Chondrocyte (in vitro differentiated cells): Measurements from ENCODE around the gene HMBS. TPM values are rescaled to one million over a fixed set of nuclear protein-coding genes. Genes with fewer than 3 reads are reported as not detected.
"Not testable (repeated sequence)": the region's sequence is repeated elsewhere in the genome, so short reads cannot be mapped to it uniquely, and the experiment has no call there.

Experiments used
- DNase-seq: peaks from one replicate; pipeline ENCODE4 v3.0.0; 2021; ENCODE audit warnings: mixed read lengths, low spot score
- H3K27ac Mint-ChIP-seq: one replicate; pipeline ENCODE4 v1.8.0; 2021; ENCODE audit warnings: mild to moderate bottlenecking, moderate library complexity, mixed read lengths; ENCODE audit not compliant: unreplicated experiment
- H3K27me3 Mint-ChIP-seq: 2 replicates; pipeline ENCODE4 v1.8.0; 2021; ENCODE audit warnings: low read depth, mixed read lengths
- H3K36me3 Mint-ChIP-seq: 2 replicates; pipeline ENCODE4 v1.8.0; 2021; ENCODE audit warnings: low read depth, mixed read lengths
- H3K4me1 Mint-ChIP-seq: 2 replicates; pipeline ENCODE4 v1.8.0; 2021; ENCODE audit warnings: low read depth, mild to moderate bottlenecking, mixed read lengths
- H3K4me3 Mint-ChIP-seq: one replicate; pipeline ENCODE4 v1.8.0; 2021; ENCODE audit warnings: mild to moderate bottlenecking, moderate library complexity, mixed read lengths; ENCODE audit not compliant: unreplicated experiment
- H3K9me3 Mint-ChIP-seq: 2 replicates; pipeline ENCODE4 v1.8.0; 2021; ENCODE audit warnings: low read depth, mixed read lengths
- total RNA-seq: library from RNA; stranded (reverse); gene quantifications from 3 replicates; pipeline ENCODE4 v1.2.1, GENCODE V29; 2021
- TF ChIP-seq, protein P1 (sequence below): fragments of 200-600 bp; sonication (generic); IDR thresholded peaks from 2 replicates; pipeline ENCODE4 v1.5.0; 2021; ENCODE audit warnings: antibody characterized with exemption, mild to moderate bottlenecking, moderate library complexity

The HMBS gene
- total RNA-seq, 1 donor from 2014 or later = 16.1 TPM

DNA sequence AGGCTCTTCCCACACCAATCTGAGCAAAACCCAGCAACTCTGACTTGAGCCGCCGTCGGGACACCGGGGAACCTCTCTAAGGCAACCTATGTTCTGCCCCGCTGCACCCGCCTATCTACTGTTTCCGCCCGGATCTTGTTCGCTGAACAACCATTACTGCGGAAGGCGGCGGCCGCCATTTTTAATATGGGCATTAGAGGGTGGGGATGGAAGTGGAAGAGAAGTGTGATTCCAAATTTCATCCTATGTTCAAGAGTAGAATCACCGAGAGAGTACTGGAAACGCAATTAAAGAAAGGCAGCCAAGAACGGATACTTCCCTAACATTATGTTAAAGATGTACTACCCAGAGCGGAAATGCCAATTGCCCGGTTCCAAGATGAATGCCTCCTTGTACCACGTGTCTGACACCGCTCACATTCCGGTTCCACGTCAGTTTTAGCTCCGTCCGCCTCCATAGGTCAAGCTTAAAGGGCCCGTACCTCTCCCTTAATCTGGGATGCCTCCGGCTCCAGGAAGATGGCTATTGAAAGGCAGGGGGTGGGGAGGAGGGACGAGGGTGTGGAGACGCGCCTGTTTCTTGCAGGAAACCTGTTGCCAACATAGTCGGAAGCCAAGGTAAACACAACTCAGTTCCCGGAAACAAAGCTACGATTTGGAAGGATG, 17.2 kb downstream of the HMBS start, which contains the start of gene DPAGT1:
DPAGT1 (minus strand) TSS at position 95 of the 665 bp plus-strand sequence. CDS start 198 bp downstream, outside the sequence.
- DNase-seq = peak; percentile 91
- peak within 1 kb of the TSS; percentile 100 for H3K27ac Mint-ChIP-seq

DNA sequence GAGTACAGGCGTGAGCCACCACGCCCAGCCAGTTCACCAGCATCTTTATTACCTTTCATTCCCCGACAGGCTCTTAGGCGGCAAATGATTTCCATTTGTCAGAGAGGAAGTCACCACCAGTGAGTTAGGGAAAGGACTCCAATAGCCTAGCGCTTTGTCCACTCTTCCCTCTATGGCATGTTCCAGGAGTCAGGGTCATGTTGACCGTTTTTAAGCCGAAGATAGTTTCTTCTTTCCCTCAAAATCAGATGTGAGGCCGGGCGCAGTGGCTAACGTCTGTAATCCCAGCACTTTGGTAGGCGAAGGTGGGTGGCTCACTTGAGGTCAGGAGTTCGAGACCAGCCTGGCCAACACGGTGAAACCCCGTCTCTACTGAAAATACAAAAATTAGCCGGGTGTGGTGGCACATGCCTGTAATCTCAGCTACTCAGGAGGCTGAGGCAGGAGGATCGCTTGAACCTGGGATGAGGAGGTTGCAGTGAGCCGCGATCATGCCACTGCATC, 18.5 kb downstream of the HMBS start:
- H3K27ac Mint-ChIP-seq = peak overlapping the region; percentile 100
- H3K27me3 Mint-ChIP-seq, H3K9me3 Mint-ChIP-seq, DNase-seq, H3K36me3 Mint-ChIP-seq: not testable (repeated sequence)
- peak overlapping the region; percentile 89 for H3K4me3 Mint-ChIP-seq
- peaks cover 44% of the 10 kb centered on the region for H3K4me1 Mint-ChIP-seq

More for the DNA sequence above, 17.2 kb downstream of the HMBS start, which contains the start of gene DPAGT1:
- TF ChIP-seq, protein P1, sequence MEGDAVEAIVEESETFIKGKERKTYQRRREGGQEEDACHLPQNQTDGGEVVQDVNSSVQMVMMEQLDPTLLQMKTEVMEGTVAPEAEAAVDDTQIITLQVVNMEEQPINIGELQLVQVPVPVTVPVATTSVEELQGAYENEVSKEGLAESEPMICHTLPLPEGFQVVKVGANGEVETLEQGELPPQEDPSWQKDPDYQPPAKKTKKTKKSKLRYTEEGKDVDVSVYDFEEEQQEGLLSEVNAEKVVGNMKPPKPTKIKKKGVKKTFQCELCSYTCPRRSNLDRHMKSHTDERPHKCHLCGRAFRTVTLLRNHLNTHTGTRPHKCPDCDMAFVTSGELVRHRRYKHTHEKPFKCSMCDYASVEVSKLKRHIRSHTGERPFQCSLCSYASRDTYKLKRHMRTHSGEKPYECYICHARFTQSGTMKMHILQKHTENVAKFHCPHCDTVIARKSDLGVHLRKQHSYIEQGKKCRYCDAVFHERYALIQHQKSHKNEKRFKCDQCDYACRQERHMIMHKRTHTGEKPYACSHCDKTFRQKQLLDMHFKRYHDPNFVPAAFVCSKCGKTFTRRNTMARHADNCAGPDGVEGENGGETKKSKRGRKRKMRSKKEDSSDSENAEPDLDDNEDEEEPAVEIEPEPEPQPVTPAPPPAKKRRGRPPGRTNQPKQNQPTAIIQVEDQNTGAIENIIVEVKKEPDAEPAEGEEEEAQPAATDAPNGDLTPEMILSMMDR = no peak
- H3K9me3 Mint-ChIP-seq = no peaks in the 10 kb centered on the region
- peak within 1 kb of the TSS; percentile 89 for H3K4me3 Mint-ChIP-seq
- no peaks in the 10 kb centered on the region for H3K27me3 Mint-ChIP-seq
- peaks cover 10% of the 10 kb centered on the region for H3K36me3 Mint-ChIP-seq
- H3K4me1 Mint-ChIP-seq = peaks cover 41% of the 10 kb centered on the region

DNA sequence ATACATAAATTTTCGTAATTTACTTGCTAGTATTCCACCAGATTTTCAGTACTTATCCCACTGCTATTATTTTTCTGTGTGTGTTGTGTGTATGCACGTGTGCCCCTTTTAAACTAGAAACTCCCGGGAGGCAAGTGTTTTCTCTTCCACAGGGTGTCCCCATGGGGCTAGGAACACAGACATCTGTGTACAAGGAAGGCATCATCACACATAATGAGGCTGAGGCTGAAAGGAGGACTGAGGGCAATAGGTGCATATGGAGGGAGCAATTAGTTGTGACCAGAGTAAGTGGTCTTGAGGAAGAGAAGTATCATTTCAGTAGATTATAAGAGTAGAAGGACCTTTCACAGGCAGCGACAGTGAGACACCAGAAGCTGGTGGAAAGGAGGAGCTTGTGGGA, 19.1 kb downstream of the HMBS start:
- H3K4me1 Mint-ChIP-seq = peaks cover 50% of the 10 kb centered on the region
- peaks cover under 1% of the 10 kb centered on the region for H3K36me3 Mint-ChIP-seq
- DNase-seq = no peak
- H3K9me3 Mint-ChIP-seq = no peaks in the 10 kb centered on the region
- no peak overlapping the region for H3K4me3 Mint-ChIP-seq
- H3K27ac Mint-ChIP-seq = peak overlapping the region; percentile 85
- no peaks in the 10 kb centered on the region for H3K27me3 Mint-ChIP-seq
- TF ChIP-seq, protein P1 = no peak

DNA sequence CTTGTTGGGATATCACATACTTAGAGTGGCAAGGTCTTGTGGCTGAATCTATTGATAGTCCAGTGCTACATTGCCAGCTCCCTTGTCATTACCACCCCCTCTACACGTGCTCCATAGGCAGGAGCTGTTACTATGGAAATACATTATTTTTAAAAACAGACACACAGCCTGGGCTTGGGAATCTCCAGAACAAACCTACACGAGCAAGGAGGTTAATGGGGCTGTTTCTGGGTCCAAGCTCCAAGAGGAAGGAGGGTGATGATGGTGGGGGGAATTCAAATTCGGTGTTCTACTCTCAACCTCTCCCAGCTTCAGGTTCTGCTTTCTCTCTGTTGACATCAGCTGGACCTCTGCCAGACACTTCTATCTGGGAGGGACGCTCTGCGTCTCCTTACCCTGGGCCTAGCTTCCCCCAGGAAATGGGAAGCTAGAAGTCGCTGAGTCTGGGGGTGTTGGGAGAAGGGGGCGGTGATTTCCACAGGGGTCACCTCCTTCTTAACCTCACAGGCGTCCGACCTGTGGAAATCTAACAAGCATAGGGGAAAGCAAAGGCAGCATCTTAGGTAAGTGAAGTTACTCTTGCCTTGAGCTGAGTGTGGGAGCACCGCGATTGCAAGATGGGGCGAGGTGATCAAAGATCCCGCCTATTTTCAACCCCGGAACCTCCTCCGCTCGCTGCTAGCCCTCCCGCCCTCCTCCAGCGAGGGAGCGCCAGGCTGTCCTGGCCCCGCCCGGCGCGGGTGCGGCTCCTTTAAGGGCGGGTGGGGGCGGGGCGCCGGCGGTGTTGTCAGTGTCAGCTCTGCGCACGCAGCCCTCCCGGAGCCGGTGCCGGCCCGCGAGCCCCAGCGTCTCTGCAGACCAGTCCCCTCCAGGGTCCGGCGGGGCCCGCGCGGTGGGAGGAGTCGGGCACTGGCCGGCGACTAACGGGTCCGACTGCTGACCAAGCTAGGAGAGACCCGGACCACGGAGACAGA, 22.2 kb downstream of the HMBS start, which contains the start of gene C2CD2L:
C2CD2L (plus strand) TSS at position 781 of the 974 bp plus-strand sequence. CDS start 398 bp downstream, outside the sequence.
- Mint-ChIP-seq H3K27me3 (no peaks in the 10 kb centered on the region), H3K36me3 (peaks cover 5% of the 10 kb centered on the region), H3K9me3 (no peaks in the 10 kb centered on the region), H3K4me3 (peak within 1 kb of the TSS; percentile 80), H3K27ac (peak within 1 kb of the TSS; percentile 94), H3K4me1 (peaks cover 43% of the 10 kb centered on the region)
- DNase-seq = no peak
- TF ChIP-seq, protein P1 = no peak

DNA sequence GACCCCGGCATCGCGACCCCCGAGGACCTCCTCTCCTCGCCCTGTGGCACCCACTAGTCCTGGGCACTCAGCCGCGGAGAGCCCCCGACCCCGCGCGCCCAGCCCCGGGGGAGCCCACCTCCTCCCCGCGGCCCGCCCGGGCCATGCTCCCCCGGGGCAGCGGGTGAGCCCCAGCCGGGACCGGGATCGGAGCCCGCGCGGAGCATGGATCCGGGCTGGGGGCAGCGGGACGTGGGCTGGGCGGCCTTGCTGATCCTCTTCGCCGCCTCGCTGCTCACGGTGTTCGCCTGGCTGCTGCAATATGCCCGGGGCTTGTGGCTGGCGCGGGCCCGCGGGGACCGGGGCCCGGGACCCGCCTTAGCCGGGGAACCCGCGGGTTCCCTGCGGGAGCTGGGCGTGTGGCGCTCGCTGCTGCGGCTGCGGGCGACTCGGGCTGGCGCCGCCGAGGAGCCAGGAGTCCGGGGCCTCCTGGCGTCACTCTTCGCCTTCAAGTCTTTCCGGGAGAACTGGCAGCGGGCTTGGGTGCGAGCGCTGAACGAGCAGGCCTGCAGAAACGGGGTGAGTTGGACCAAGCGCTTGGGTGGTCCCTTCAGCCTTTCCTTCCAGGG, 23.0 kb downstream of the HMBS start:
- peaks cover 38% of the 10 kb centered on the region for H3K4me1 Mint-ChIP-seq
- H3K36me3 Mint-ChIP-seq = peaks cover 6% of the 10 kb centered on the region
- H3K27me3 Mint-ChIP-seq = no peaks in the 10 kb centered on the region
- H3K27ac Mint-ChIP-seq = peak overlapping the region; percentile 41
- TF ChIP-seq, protein P1 = no peak
- no peaks in the 10 kb centered on the region for H3K9me3 Mint-ChIP-seq
- peak; percentile 93 for DNase-seq
- peak overlapping the region; percentile 80 for H3K4me3 Mint-ChIP-seq
